Tibial artery (tissue), 4 donors: ENCODE results near the gene DGKE.

Experiments
- DNase-seq, 2 donors: peaks; one replicate each; pipeline ENCODE4 v3.0.0-alpha.2; 2019
- H3K27ac ChIP-seq, 2 donors: fragments of 200-600 bp; sonication (generic) in 1 of 2; 1 replicate in 1 of 2; 2 replicates in 1 of 2; pipeline ENCODE4 v1.5.1; 2018 to 2019; ENCODE audit warnings: mild to moderate bottlenecking in 1 of 2
- H3K27me3 ChIP-seq, 2 donors: fragments of 200-600 bp; sonication (generic) in 1 of 2; one replicate each; pipeline versions ENCODE4 v1.5.1 to v1.6.0; 2016 to 2019
- H3K36me3 ChIP-seq, 3 donors: fragments of 200-600 bp; sonication (generic) in 2 of 3; one replicate each; pipeline ENCODE4 v1.5.1; 2016 to 2019; ENCODE audit warnings: mild to moderate bottlenecking in 2 of 3
- H3K4me1 ChIP-seq, 4 donors: fragments of 200-600 bp; sonication (generic) in 2 of 4; 1 replicate in 3 of 4; 2 replicates in 1 of 4; pipeline ENCODE4 v1.5.1; 2016 to 2019
- H3K4me3 ChIP-seq, 2 donors: fragments of 200-600 bp; sonication (generic) in 1 of 2; 1 replicate in 1 of 2; 2 replicates in 1 of 2; pipeline ENCODE4 v1.5.1; 2018 to 2019; ENCODE audit warnings: mild to moderate bottlenecking in 2 of 2
- H3K9me3 ChIP-seq, 3 donors: fragments of 200-600 bp; sonication (generic) in 1 of 3; one replicate each; pipeline ENCODE4 v1.5.1; 2016 to 2019
- CTCF ChIP-seq, 2 experiments: fragments of 200-600 bp in 1 of 2; fragments of 450-650 bp in 1 of 2; IDR thresholded peaks; one replicate each; pipeline ENCODE4 v1.5.1; 2017 to 2019; ENCODE audit warnings: antibody characterized with exemption in 2 of 2, mild to moderate bottlenecking in 1 of 2, moderate library complexity in 1 of 2
- intact Hi-C: fragments of 100-400 bp; cut with DNase I; formaldehyde crosslinking; loops from one replicate; pipeline ENCODE4 v1.15.0; 2023; ENCODE audit warnings: low total_unique reads

The DGKE gene

DNA sequence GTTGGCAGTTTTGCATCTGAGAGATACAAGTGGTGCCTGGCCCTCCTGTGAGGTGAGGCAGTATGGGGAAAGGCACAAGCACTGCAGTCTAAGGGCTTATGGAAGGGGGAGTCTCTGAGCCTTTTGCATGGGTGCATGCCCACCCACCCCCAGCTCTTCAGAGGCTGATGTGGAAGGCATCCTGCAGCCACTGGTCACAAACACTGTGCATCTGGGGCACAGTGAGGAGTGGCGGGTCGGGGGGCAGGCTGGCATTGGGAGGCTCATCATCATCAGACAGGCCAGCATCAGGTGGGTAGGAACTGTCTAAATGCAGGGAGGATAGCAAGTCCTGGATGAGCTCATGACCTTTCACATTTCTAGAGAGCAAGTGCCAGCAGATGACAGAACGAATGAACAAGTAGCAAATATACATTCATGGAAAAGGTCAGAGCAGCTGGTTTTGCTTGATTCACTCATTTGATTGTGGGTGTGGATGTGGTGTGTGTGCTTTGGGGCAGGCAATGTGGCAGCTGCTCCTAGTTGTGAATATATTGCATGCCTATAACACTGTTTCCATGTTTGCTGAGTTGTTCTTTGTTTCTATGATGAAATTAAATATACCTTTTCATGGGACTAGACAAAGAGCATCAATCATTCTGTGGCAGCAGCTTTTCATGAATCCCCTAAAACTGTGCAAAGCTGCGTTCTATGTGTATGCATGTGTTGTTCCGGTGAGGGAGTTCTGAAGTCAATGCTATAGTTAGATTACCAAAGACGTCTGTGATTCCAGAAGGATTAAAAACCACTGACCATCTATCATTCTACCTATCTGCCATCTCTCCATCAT, 50.7 kb downstream of the DGKE start:
- H3K4me1 ChIP-seq = no peaks in the 10 kb centered on the region
- H3K27ac ChIP-seq = no peak overlapping the region
- intact Hi-C loops = no loop called here
- no peak for TF ChIP-seq CTCF (IDR thresholded peaks at IDR 0.05)
- no peak overlapping the region for H3K4me3 ChIP-seq
- no peak for DNase-seq
- H3K9me3 ChIP-seq = no peaks in the 10 kb centered on the region
- H3K36me3 ChIP-seq = peaks cover 0 to 25% (median 16%) of the 10 kb centered on the region in 3 donors
- H3K27me3 ChIP-seq = no peaks in the 10 kb centered on the region

DNA sequence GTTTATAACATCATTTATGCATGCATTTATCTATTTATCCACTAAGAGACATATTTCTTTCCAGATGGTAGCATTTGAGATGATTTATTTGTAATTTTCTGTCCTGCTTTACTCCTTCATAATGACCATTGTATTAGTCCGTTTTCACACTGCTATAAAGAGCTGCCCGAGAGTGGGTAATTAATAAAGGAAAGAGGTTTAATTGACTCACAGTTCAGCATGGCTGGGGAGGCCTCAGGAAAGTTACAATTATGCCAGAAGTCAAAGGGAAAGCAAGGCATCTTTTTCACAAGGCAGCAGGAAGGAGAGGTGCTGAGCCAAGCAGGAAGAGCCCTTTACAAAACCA, 51.3 kb downstream of the DGKE start:
- Histone ChIP-seq H3K27ac (no peak overlapping the region), H3K4me1 (no peaks in the 10 kb centered on the region), H3K36me3 (peaks cover 0 to 30% (median 21%) of the 10 kb centered on the region in 3 donors), H3K27me3 (no peaks in the 10 kb centered on the region), H3K9me3 (no peaks in the 10 kb centered on the region), H3K4me3 (no peak overlapping the region)
- intact Hi-C loops = no loop called here
- no peak for DNase-seq
- TF ChIP-seq CTCF (IDR thresholded peaks at IDR 0.05) = no peak

GRCh38 chr17:56886288-56886731, 52.4 kb downstream of the DGKE start:
- H3K9me3 ChIP-seq = no peaks in the 10 kb centered on the region
- peaks cover 0 to 41% (median 32%) of the 10 kb centered on the region in 3 donors for H3K36me3 ChIP-seq
- H3K4me1 ChIP-seq = no peaks in the 10 kb centered on the region
- no peaks in the 10 kb centered on the region for H3K27me3 ChIP-seq
- H3K4me3 ChIP-seq = no peak overlapping the region
- H3K27ac ChIP-seq = no peak overlapping the region
- TF ChIP-seq CTCF (IDR thresholded peaks at IDR 0.05) = no peak
- DNase-seq = no peak
- intact Hi-C loops = no loop called here

DNA sequence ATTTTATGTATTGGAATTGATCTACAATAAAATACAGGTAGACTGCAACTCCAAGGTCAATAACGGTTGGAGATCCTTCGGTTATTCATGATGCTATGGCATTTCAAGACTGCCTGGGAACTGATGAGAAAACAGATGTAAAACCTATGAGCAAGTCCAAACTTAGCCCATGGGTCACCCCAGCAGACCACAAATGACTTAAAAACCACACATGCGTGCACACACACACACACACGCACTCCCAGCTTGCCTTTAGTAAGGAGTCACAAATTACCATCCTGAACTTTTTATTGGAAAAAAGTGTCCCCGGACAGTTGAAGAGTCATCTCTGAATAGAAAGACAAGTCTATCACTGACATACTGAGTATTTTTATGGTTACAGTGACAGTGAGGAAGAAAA, 53.2 kb downstream of the DGKE start:
- intact Hi-C loops = no loop called here
- H3K4me3 ChIP-seq = no peak overlapping the region
- no peak for TF ChIP-seq CTCF (IDR thresholded peaks at IDR 0.05)

GRCh38 chr17:56887552-56888467, 53.9 kb downstream of the DGKE start:
- no peak for DNase-seq
- no peaks in the 10 kb centered on the region for H3K9me3 ChIP-seq
- no peaks in the 10 kb centered on the region for H3K4me1 ChIP-seq
- H3K27me3 ChIP-seq = no peaks in the 10 kb centered on the region
- no peak overlapping the region for H3K4me3 ChIP-seq
- no peak for TF ChIP-seq CTCF (IDR thresholded peaks at IDR 0.05)
- H3K36me3 ChIP-seq = peaks cover 4 to 56% (median 44%) of the 10 kb centered on the region in 3 donors
- H3K27ac ChIP-seq = no peak overlapping the region
- intact Hi-C loops = no loop called here

More for the DNA sequence above, 53.2 kb downstream of the DGKE start:
- H3K36me3 ChIP-seq = peaks cover 0 to 49% (median 40%) of the 10 kb centered on the region in 3 donors
- no peak for DNase-seq
- H3K9me3 ChIP-seq = no peaks in the 10 kb centered on the region
- H3K4me1 ChIP-seq = no peaks in the 10 kb centered on the region
- no peaks in the 10 kb centered on the region for H3K27me3 ChIP-seq
- H3K27ac ChIP-seq = no peak overlapping the region
